ENCODE results near the gene ANO4.

The ANO4 gene

DNA sequence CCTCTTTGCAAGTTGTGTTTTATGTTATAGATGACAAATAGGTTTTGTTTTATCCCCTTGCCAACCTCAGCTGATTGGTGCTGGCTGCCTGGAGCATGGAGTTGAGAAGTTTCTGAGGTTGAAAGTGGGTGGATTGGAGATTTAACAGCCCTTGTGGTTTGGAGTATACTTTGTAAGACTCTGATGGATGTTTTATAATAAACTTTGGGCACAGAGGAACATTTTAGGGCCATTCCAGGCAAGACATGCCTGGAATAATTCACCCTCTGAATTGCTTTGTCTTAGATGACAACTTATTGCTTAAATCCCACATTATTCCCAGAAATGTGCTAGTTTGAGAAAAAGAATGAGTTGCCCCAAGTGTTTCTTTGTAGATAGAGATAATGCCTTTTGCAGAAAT is 256.6 kb downstream of the ANO4 start (continued):
- TF ChIP-seq, protein P1, sequence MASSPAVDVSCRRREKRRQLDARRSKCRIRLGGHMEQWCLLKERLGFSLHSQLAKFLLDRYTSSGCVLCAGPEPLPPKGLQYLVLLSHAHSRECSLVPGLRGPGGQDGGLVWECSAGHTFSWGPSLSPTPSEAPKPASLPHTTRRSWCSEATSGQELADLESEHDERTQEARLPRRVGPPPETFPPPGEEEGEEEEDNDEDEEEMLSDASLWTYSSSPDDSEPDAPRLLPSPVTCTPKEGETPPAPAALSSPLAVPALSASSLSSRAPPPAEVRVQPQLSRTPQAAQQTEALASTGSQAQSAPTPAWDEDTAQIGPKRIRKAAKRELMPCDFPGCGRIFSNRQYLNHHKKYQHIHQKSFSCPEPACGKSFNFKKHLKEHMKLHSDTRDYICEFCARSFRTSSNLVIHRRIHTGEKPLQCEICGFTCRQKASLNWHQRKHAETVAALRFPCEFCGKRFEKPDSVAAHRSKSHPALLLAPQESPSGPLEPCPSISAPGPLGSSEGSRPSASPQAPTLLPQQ (tag by site-specific recombination; IDR thresholded peaks at IDR 0.05) = no peak
- no peak for TF ChIP-seq ZNF138 (tag by site-specific recombination; IDR thresholded peaks at IDR 0.05; ENCODE audit: borderline replicate concordance)
- TF ChIP-seq BCL11A (tag by site-specific recombination; IDR thresholded peaks at IDR 0.05; ENCODE audit: low read depth) = no peak
- no peak for TF ChIP-seq ZNF791 (tag by site-specific recombination; IDR thresholded peaks at IDR 0.05)
- TF ChIP-seq PRDM1 (tag by site-specific recombination; IDR thresholded peaks at IDR 0.05) = no peak
- no peak for TF ChIP-seq YY1 (tag by site-specific recombination; IDR thresholded peaks at IDR 0.05)
- TF ChIP-seq ZNF37A (tag by site-specific recombination; IDR thresholded peaks at IDR 0.05) = no peak
- TF ChIP-seq ZNF324 (tag by site-specific recombination; IDR thresholded peaks at IDR 0.05) = no peak
- TF ChIP-seq, protein P2, sequence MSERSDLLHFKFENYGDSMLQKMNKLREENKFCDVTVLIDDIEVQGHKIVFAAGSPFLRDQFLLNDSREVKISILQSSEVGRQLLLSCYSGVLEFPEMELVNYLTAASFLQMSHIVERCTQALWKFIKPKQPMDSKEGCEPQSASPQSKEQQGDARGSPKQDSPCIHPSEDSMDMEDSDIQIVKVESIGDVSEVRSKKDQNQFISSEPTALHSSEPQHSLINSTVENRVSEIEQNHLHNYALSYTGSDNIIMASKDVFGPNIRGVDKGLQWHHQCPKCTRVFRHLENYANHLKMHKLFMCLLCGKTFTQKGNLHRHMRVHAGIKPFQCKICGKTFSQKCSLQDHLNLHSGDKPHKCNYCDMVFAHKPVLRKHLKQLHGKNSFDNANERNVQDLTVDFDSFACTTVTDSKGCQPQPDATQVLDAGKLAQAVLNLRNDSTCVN (tag by site-specific recombination; optimal IDR thresholded peaks at IDR 0.05) = no peak
- no peak for TF ChIP-seq KLF10 (tag by site-specific recombination; IDR thresholded peaks at IDR 0.05)
- TF ChIP-seq ZFP41 (tag by site-specific recombination; IDR thresholded peaks at IDR 0.05; ENCODE audit: borderline replicate concordance) = no peak

DNA sequence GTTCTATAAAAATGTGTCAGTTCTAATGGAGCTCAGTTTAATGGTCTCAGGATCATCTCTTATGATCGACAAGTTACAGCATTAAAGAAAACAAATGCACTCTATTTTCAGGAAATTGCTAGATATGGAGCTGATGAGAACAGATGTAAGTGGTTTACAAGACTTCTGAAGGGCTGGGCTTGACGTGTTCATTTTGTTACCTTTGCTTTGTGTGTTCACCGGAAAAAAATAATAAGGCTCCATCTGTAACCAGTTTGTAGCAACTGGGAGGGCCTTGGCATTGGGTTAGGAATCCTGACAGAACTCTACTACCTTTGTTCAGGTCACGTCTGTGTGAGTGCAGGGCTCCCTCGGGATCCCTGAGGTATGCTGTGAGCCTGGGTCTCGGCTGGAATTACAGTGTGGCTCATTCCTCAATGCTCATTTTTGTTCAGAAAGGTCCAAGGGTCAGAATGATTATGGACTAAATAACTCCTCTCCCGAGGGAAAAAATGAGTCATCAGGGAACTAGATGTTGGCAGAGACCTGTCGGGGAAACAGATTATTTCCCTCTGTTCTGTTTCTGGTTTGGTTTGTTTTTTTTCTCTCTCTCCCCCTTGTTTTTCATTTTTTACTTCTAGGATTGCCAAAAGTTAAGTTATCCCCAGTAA is 257.4 kb downstream of the ANO4 start:
- POLR2A ChIA-PET = no interaction called here
- H3K9me3 ChIP-seq (ENCODE audit: control insufficient read depth, insufficient read depth, low read depth, low read length) = no peaks in the 10 kb centered on the region
- peak overlapping the region; percentile 65 for H3K27ac ChIP-seq (ENCODE audit: extremely low read depth, low read depth, low read length)
- H3K36me3 ChIP-seq (ENCODE audit: control insufficient read depth in 2 of 2, insufficient read depth in 1 of 2, low read length in 2 of 2) = no peaks in the 10 kb centered on the region
- no peak overlapping the region for H3K4me3 ChIP-seq (ENCODE audit: low read depth, low read length)
- no peaks in the 10 kb centered on the region for H3K4me1 ChIP-seq (ENCODE audit: control insufficient read depth, insufficient read depth, low read length)
- CTCF ChIA-PET = interaction anchor here (0.5 to 1.1 kb wide), 6 partner anchors 9 to 897 kb away, joined by 3 to 5 read pairs (median 3); no protein-coding TSS in a partner anchor
- TF ChIP-seq OSR2 (tag by site-specific recombination; IDR thresholded peaks at IDR 0.05) (peak; percentile 93), ZBTB7A (tag by site-specific recombination; IDR thresholded peaks at IDR 0.05; ENCODE audit: low read depth) (no peak), ZNF664 (tag by site-specific recombination; IDR thresholded peaks at IDR 0.05) (no peak), ZNF114 (tag by site-specific recombination; IDR thresholded peaks at IDR 0.05) (no peak), ZNF791 (tag by site-specific recombination; IDR thresholded peaks at IDR 0.05) (no peak), BCL11A (tag by site-specific recombination; IDR thresholded peaks at IDR 0.05; ENCODE audit: low read depth) (peak; percentile 56), ZNF830 (tag by site-specific recombination; IDR thresholded peaks at IDR 0.05; ENCODE audit: low read depth) (no peak), KLF7 (tag by site-specific recombination; IDR thresholded peaks at IDR 0.05; ENCODE audit: borderline replicate concordance) (no peak), ZNF623 (tag by site-specific recombination; IDR thresholded peaks at IDR 0.05) (no peak), GLIS2 (tag by site-specific recombination; IDR thresholded peaks at IDR 0.05) (peak; percentile 48; the same call in 1 of the 2 replicates), MEIS1 (CRISPR knock-in tag; IDR thresholded peaks at IDR 0.05; ENCODE audit: borderline replicate concordance) (no peak), ZNF776 (tag by site-specific recombination; IDR thresholded peaks at IDR 0.05; ENCODE audit: borderline replicate concordance) (no peak), ZNF792 (tag by site-specific recombination; IDR thresholded peaks at IDR 0.05) (no peak), ZNF394 (tag by site-specific recombination; IDR thresholded peaks at IDR 0.05; ENCODE audit: borderline replicate concordance) (peak; percentile 51; the same call in 1 of the 2 replicates), ZNF354C (tag by site-specific recombination; IDR thresholded peaks at IDR 0.05; ENCODE audit: borderline replicate concordance, low read depth) (no peak), IKZF3 (tag by site-specific recombination; IDR thresholded peaks at IDR 0.05) (no peak)
- TF ChIP-seq, protein P3, sequence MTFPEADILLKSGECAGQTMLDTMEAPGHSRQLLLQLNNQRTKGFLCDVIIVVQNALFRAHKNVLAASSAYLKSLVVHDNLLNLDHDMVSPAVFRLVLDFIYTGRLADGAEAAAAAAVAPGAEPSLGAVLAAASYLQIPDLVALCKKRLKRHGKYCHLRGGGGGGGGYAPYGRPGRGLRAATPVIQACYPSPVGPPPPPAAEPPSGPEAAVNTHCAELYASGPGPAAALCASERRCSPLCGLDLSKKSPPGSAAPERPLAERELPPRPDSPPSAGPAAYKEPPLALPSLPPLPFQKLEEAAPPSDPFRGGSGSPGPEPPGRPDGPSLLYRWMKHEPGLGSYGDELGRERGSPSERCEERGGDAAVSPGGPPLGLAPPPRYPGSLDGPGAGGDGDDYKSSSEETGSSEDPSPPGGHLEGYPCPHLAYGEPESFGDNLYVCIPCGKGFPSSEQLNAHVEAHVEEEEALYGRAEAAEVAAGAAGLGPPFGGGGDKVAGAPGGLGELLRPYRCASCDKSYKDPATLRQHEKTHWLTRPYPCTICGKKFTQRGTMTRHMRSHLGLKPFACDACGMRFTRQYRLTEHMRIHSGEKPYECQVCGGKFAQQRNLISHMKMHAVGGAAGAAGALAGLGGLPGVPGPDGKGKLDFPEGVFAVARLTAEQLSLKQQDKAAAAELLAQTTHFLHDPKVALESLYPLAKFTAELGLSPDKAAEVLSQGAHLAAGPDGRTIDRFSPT (tag by site-specific recombination; IDR thresholded peaks at IDR 0.05) = peak; percentile 43; the same call in 1 of the 2 replicates
- TF ChIP-seq, protein P4, sequence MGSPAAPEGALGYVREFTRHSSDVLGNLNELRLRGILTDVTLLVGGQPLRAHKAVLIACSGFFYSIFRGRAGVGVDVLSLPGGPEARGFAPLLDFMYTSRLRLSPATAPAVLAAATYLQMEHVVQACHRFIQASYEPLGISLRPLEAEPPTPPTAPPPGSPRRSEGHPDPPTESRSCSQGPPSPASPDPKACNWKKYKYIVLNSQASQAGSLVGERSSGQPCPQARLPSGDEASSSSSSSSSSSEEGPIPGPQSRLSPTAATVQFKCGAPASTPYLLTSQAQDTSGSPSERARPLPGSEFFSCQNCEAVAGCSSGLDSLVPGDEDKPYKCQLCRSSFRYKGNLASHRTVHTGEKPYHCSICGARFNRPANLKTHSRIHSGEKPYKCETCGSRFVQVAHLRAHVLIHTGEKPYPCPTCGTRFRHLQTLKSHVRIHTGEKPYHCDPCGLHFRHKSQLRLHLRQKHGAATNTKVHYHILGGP (tag by site-specific recombination; IDR thresholded peaks at IDR 0.05) = no peak
- TF ChIP-seq, protein P5, sequence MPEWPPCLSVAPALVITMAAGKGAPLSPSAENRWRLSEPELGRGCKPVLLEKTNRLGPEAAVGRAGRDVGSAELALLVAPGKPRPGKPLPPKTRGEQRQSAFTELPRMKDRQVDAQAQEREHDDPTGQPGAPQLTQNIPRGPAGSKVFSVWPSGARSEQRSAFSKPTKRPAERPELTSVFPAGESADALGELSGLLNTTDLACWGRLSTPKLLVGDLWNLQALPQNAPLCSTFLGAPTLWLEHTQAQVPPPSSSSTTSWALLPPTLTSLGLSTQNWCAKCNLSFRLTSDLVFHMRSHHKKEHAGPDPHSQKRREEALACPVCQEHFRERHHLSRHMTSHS (tag by site-specific recombination; IDR thresholded peaks at IDR 0.05) = no peak
- TF ChIP-seq, protein P6, sequence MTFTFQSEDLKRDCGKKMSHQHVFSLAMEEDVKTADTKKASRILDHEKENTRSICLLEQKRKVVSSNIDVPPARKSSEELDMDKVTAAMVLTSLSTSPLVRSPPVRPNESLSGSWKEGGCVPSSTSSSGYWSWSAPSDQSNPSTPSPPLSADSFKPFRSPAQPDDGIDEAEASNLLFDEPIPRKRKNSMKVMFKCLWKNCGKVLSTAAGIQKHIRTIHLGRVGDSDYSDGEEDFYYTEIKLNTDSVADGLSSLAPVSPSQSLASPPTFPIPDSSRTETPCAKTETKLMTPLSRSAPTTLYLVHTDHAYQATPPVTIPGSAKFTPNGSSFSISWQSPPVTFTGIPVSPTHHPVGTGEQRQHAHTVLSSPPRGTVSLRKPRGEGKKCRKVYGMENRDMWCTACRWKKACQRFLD (tag by site-specific recombination; IDR thresholded peaks at IDR 0.05) = no peak

Data from HEK293 (cell line).